Neural progenitor cell (in vitro differentiated cells): ENCODE data around the gene ASPHD1.

ENCODE experiments used
- EZH2phosphoT487 ChIP-seq: fragments of 200-600 bp; sonication (generic); IDR thresholded peaks from 2 replicates; pipeline ENCODE4 v1.6.1; 2017; ENCODE audit warnings: antibody characterized with exemption
- TF ChIP-seq, protein P1 (sequence below): fragments of 200-600 bp; sonication (generic); IDR thresholded peaks from 2 replicates; pipeline ENCODE4 v1.5.1; 2017; ENCODE audit warnings: antibody characterized with exemption, mild to moderate bottlenecking

DNA sequence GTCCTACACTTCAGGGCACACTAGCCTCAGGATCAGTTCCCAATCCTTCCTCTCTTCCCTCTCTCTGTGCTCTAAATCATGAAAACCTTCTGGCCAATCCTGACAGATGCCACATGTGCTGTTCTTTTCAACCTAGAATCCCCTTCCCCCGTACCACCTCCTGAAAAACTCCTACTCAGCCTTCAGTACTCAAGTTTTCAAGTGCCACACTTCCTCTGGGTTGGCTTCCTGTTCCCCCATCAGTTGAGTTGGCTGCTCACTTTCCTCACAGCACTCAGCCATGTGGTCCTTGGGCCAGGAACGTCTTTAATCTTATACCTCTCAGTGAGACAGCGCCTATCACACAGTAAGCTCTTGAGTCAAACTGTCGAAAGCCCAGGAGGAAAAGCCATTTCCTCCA, 3.3 kb downstream of the ASPHD1 start:
- TF ChIP-seq, protein P1, sequence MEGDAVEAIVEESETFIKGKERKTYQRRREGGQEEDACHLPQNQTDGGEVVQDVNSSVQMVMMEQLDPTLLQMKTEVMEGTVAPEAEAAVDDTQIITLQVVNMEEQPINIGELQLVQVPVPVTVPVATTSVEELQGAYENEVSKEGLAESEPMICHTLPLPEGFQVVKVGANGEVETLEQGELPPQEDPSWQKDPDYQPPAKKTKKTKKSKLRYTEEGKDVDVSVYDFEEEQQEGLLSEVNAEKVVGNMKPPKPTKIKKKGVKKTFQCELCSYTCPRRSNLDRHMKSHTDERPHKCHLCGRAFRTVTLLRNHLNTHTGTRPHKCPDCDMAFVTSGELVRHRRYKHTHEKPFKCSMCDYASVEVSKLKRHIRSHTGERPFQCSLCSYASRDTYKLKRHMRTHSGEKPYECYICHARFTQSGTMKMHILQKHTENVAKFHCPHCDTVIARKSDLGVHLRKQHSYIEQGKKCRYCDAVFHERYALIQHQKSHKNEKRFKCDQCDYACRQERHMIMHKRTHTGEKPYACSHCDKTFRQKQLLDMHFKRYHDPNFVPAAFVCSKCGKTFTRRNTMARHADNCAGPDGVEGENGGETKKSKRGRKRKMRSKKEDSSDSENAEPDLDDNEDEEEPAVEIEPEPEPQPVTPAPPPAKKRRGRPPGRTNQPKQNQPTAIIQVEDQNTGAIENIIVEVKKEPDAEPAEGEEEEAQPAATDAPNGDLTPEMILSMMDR = no peak
- TF ChIP-seq EZH2phosphoT487 = no peak
